Sigmoid colon (tissue), 7 donors: ENCODE data around the gene GMDS. TPM values are rescaled to one million over a fixed set of nuclear protein-coding genes. Genes with fewer than 3 reads are reported as not detected.

Source experiments
- DNase-seq: peaks from one replicate; pipeline ENCODE4 v3.0.0-alpha.2; 2019
- H3K27ac ChIP-seq, 4 donors: fragments of 200-600 bp; sonication (generic); one replicate each; pipeline ENCODE4 v1.5.1; 2016 to 2019; ENCODE audit warnings: mild to moderate bottlenecking in 1 of 4
- H3K27me3 ChIP-seq, 3 donors: fragments of 200-600 bp; sonication (generic); one replicate each; pipeline ENCODE4 v1.5.1; 2019; ENCODE audit warnings: mild to moderate bottlenecking in 1 of 3
- H3K36me3 ChIP-seq, 4 donors: fragments of 200-600 bp; sonication (generic); one replicate each; pipeline ENCODE4 v1.5.1; 2016 to 2019
- H3K4me1 ChIP-seq, 4 donors: fragments of 200-600 bp; sonication (generic); one replicate each; pipeline ENCODE4 v1.5.1; 2017 to 2019
- H3K4me3 ChIP-seq, 4 donors: fragments of 200-600 bp; sonication (generic); one replicate each; pipeline ENCODE4 v1.5.1; 2017 to 2019; ENCODE audit warnings: mild to moderate bottlenecking in 2 of 4, moderate library complexity in 1 of 4
- H3K9me3 ChIP-seq, 4 donors: fragments of 200-600 bp in 3 of 4; sonication (generic) in 3 of 4; one replicate each; pipeline versions ENCODE4 v1.5.1 to v1.6.1; 2013 to 2019
- EP300 ChIP-seq, 4 donors: sonication (generic); formaldehyde crosslinking; IDR thresholded peaks; one replicate each; pipeline ENCODE4 v1.6.1; 2017; ENCODE audit warnings: antibody characterized with exemption in 4 of 4
- POLR2A ChIP-seq, 2 donors: fragments of 450-650 bp; IDR thresholded peaks; one replicate each; pipeline ENCODE4 v1.6.1; 2016; ENCODE audit warnings: antibody characterized with exemption in 2 of 2, mild to moderate bottlenecking in 2 of 2, moderate library complexity in 2 of 2
- POLR2AphosphoS5 ChIP-seq, 4 donors: sonication (generic); formaldehyde crosslinking; IDR thresholded peaks; one replicate each; pipeline ENCODE4 v1.6.1; 2017; ENCODE audit warnings: antibody characterized with exemption in 4 of 4
- WGBS, 2 donors: extraction: QIAGEN DNeasy Blood & Tissue Kit; methylation state at CpG; one replicate each; pipeline ENCODE4 v1.1.7; 2013; 5-methylcytosine and 5-hydroxymethylcytosine counted together
- intact Hi-C: fragments of 100-400 bp; cut with DNase I; formaldehyde crosslinking; loops from one replicate; pipeline ENCODE4 v1.15.1; 2023
- polyA plus RNA-seq, 3 donors: library from polyadenylated mRNA; stranded (reverse); fragments of 200-250 nt; gene quantifications; one replicate each; pipeline ENCODE4 v1.2.3, GENCODE V29; 2013
- total RNA-seq, 4 donors: library from RNA; depleted of rRNA; stranded (reverse); fragments of >200 nt; gene quantifications; one replicate each; pipeline ENCODE4 v1.1.0, GENCODE V29; 2016
- TF ChIP-seq, protein P1 (sequence below), 4 experiments: fragments of 450-650 bp in 3 of 4; fragments of 200-600 bp in 1 of 4; IDR thresholded peaks; one replicate each; pipeline ENCODE4 v1.5.1; 2016 to 2019; ENCODE audit warnings: antibody characterized with exemption in 4 of 4, mild to moderate bottlenecking in 3 of 4, moderate library complexity in 2 of 4
- donor health status: healthy with polysubstance abuse.
- donor health status: Bipolar disorder and iron deficiency.
- donor health status: healthy.

The GMDS gene
- total and polyA plus RNA-seq, 7 donors = 3.1 to 173 (median 9.4) TPM

DNA sequence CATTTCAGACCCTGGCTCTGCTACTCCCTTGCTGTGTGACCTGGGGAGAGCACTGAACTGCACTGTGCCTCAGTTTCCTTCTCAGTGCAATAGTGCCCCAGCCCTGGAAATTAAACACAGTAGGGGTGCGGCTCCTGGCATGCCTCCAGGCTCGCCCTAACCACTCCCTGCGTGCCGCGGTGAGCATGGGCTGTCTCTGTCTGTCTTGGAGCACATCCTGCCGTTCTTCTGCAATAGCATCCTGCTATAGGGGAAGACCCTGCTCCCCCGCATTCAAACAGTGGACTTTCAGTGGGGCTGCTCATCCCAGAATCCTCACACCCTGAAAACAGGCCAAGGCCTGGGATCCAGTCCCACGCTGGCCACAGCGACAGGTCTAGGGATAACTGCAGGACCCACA, 506.2 kb downstream of the GMDS start:
- Histone ChIP-seq H3K4me1 (no peaks in the 10 kb centered on the region), H3K9me3 (no peaks in the 10 kb centered on the region), H3K36me3 (no peaks in the 10 kb centered on the region), H3K4me3 (no peak overlapping the region), H3K27ac (no peak overlapping the region), H3K27me3 (no peaks in the 10 kb centered on the region)
- 46 to 76% methylated on average over 9 of the region's 9 CpGs for WGBS, 2 donors
- no peak for TF ChIP-seq EP300 (IDR thresholded peaks at IDR 0.05)
- no peak for TF ChIP-seq POLR2A (IDR thresholded peaks at IDR 0.05)
- no peak for TF ChIP-seq POLR2AphosphoS5 (IDR thresholded peaks at IDR 0.05)
- TF ChIP-seq, protein P1, sequence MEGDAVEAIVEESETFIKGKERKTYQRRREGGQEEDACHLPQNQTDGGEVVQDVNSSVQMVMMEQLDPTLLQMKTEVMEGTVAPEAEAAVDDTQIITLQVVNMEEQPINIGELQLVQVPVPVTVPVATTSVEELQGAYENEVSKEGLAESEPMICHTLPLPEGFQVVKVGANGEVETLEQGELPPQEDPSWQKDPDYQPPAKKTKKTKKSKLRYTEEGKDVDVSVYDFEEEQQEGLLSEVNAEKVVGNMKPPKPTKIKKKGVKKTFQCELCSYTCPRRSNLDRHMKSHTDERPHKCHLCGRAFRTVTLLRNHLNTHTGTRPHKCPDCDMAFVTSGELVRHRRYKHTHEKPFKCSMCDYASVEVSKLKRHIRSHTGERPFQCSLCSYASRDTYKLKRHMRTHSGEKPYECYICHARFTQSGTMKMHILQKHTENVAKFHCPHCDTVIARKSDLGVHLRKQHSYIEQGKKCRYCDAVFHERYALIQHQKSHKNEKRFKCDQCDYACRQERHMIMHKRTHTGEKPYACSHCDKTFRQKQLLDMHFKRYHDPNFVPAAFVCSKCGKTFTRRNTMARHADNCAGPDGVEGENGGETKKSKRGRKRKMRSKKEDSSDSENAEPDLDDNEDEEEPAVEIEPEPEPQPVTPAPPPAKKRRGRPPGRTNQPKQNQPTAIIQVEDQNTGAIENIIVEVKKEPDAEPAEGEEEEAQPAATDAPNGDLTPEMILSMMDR (IDR thresholded peaks at IDR 0.05) = no peak
- DNase-seq = no peak
- intact Hi-C loops = no loop called here

GRCh38 chr6:1738558-1739081, 506.8 kb downstream of the GMDS start:
- intact Hi-C loops = no loop called here
- H3K4me1 ChIP-seq = no peaks in the 10 kb centered on the region
- no peak for DNase-seq
- H3K4me3 ChIP-seq = no peak overlapping the region
- H3K27ac ChIP-seq = no peak overlapping the region
- no peaks in the 10 kb centered on the region for H3K9me3 ChIP-seq
- no peaks in the 10 kb centered on the region for H3K27me3 ChIP-seq
- TF ChIP-seq EP300 (IDR thresholded peaks at IDR 0.05) (no peak), POLR2A (IDR thresholded peaks at IDR 0.05) (no peak), POLR2AphosphoS5 (IDR thresholded peaks at IDR 0.05) (no peak)
- TF ChIP-seq, protein P1 (IDR thresholded peaks at IDR 0.05) = no peak
- 89 to 95% methylated on average over 6 of the region's 6 CpGs for WGBS, 2 donors
- no peaks in the 10 kb centered on the region for H3K36me3 ChIP-seq

DNA sequence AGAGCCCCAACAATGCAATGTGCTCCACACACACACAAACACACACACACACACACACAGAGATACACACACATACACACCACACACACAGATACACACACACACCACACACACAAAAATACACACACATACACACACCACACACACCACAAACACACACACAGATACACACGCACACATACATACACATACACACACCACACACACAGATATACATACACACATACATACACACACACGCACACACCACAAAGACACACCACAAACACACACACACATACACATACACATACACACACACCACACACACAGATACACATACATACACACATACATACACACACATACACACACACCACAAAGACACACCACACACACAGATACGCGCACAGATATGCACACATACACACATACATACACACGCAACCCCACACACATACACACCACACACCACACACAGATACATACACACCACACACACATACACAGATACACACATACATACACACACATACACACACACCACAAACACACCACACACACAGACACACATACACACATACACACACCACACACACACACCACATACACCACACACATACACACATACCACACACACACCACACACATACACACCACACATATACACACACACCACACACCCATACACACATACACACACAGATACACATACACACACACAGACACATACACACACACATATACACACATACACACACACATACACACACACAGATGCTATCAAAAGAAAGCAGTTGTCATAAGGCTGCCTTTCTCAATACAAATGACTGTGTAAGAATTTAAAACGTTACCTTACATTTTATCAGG, 507.7 kb downstream of the GMDS start:
- no peak overlapping the region for H3K4me3 ChIP-seq
- H3K27me3 ChIP-seq = no peaks in the 10 kb centered on the region
- no peaks in the 10 kb centered on the region for H3K36me3 ChIP-seq
- TF ChIP-seq EP300 (IDR thresholded peaks at IDR 0.05) (no peak), POLR2AphosphoS5 (IDR thresholded peaks at IDR 0.05) (no peak), POLR2A (IDR thresholded peaks at IDR 0.05) (no peak)
- TF ChIP-seq, protein P1 (IDR thresholded peaks at IDR 0.05) = no peak
- DNase-seq = no peak
- intact Hi-C loops = no loop called here
- H3K4me1 ChIP-seq = no peaks in the 10 kb centered on the region
- H3K9me3 ChIP-seq = no peaks in the 10 kb centered on the region
- no peak overlapping the region for H3K27ac ChIP-seq
- WGBS, 2 donors = 88 to 91% methylated on average over 6 of the region's 6 CpGs

DNA sequence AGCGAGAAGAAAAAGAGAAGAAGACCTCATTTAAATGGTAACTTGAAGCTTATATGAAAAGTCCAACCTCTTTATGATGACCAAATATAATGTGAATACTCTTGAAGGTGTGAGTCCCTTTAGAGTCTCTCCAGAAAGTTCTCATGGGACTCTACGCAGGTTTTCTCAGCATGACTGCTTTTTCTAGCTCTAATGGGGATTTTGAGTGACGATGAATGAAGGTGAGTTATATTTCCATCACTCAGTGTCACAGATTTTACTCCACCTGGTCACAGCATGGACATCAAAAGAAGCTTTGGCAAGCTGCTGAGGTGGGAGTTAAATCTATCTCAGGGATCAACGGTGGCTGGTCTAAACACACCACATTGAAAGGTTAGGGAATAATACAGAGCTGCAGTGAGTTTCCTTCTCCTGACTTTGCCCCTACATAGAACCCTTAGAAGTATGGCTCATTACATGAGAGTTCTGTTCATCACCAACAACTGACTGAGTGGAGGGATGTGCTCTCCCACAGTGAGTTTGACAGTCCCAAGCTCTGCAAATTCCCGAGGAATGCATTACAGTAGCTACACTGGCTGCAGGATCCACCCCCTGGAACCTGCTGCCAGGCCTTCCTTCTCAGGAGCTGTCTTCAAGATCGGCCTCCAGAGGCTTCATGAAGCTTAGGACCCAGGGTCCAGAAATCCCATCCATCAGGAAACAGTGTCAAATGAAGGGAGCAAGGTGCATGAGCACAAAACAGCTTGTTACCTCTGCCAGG, 508.9 kb downstream of the GMDS start:
- no peaks in the 10 kb centered on the region for H3K27me3 ChIP-seq
- no peaks in the 10 kb centered on the region for H3K9me3 ChIP-seq
- H3K36me3 ChIP-seq = no peaks in the 10 kb centered on the region
- TF ChIP-seq, protein P1 (IDR thresholded peaks at IDR 0.05) = no peak
- TF ChIP-seq POLR2AphosphoS5 (IDR thresholded peaks at IDR 0.05) (no peak), POLR2A (IDR thresholded peaks at IDR 0.05) (no peak), EP300 (IDR thresholded peaks at IDR 0.05) (no peak)
- intact Hi-C loops = no loop called here
- H3K4me3 ChIP-seq = no peak overlapping the region
- no peaks in the 10 kb centered on the region for H3K4me1 ChIP-seq
- H3K27ac ChIP-seq = no peak overlapping the region
- 87 to 91% methylated on average over 6 of the region's 6 CpGs for WGBS, 2 donors
- DNase-seq = no peak
